IMR-90 (cell line): ENCODE measurements around the gene PAK6.

ENCODE experiments used
- BHLHE40 ChIP-seq: fragments of 150-350 bp; IDR thresholded peaks from 2 replicates; pipeline ENCODE4 v1.6.1; 2016; ENCODE audit warnings: mild to moderate bottlenecking, low read depth, low read length
- CEBPB ChIP-seq: IDR thresholded peaks from 2 replicates; pipeline ENCODE4 v1.6.1; 2012; ENCODE audit warnings: low read depth, low read length, improper control_type of control experiment
- CTCF ChIP-seq: conservative IDR thresholded peaks from 2 replicates; pipeline ENCODE4 v1.5.1; 2012; ENCODE audit warnings: mild to moderate bottlenecking, low read depth, low read length, improper control_type of control experiment
- ELK1 ChIP-seq: fragments of 150-350 bp; IDR thresholded peaks from 2 replicates; pipeline ENCODE4 v1.6.1; 2016; ENCODE audit warnings: low read depth, mild to moderate bottlenecking, low read length, moderate library complexity, borderline replicate concordance
- FOS ChIP-seq: fragments of 150-350 bp; IDR thresholded peaks from 2 replicates; pipeline ENCODE4 v1.6.1; 2016; ENCODE audit warnings: low read depth, low read length
- MXI1 ChIP-seq: IDR thresholded peaks from 2 replicates; pipeline ENCODE4 v1.6.1; 2012; ENCODE audit warnings: low read depth, mild to moderate bottlenecking, low read length, moderate library complexity, borderline replicate concordance
- POLR2A ChIP-seq: IDR thresholded peaks from 2 replicates; pipeline ENCODE4 v1.6.1; 2012; ENCODE audit warnings: mild to moderate bottlenecking, low read depth, low read length
- RFX5 ChIP-seq: IDR thresholded peaks from 2 replicates; pipeline ENCODE4 v1.8.0; 2012; ENCODE audit warnings: low read depth, mild to moderate bottlenecking, low read length, moderate library complexity
- SMC3 ChIP-seq: fragments of 150-350 bp; IDR thresholded peaks from 2 replicates; pipeline ENCODE4 v1.6.1; 2016; ENCODE audit warnings: low read depth, mild to moderate bottlenecking, antibody characterized with exemption, low read length, moderate library complexity
- USF2 ChIP-seq: fragments of 150-350 bp; IDR thresholded peaks from 2 replicates; pipeline ENCODE4 v1.6.1; 2017; ENCODE audit warnings: mild to moderate bottlenecking, antibody characterized with exemption, low read length, low read depth

DNA sequence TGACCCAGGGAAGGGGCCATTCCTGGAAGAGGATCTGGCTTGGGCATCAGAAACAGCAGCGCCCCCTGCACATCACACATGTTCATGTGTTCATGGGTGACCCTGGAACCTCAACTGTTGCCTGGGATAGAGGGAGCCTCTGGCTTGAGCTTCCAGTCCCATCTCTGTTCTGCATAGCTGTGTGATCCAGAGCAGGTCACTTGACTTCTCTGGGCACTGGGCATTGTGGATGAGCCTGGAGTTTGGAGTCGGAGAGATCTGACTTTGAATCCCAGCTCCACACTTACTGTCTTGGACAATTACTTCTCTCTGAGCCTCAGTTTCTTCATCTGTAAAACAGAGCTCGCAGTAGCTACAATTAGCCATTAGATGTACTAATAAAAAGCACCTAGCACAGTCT is 15.6 kb downstream of the PAK6 start:
- TF ChIP-seq CTCF (no peak), POLR2A (no peak), BHLHE40 (no peak), USF2 (no peak), CEBPB (no peak), ELK1 (no peak), MXI1 (no peak), RFX5 (no peak), FOS (no peak), SMC3 (no peak)
